ENCODE data around the gene AACS.
"Not testable (repeated sequence)": the region's sequence is repeated elsewhere in the genome, so short reads cannot be mapped to it uniquely, and the experiment has no call there.

AACS gene

GRCh38 chr12:125100551-125101434, 35.6 kb downstream of the AACS start:
- Histone ChIP-seq H3K4me1 (ENCODE audit: insufficient read depth, low read length) (no peaks in the 10 kb centered on the region), H3K9me3 (ENCODE audit: low read length) (no peaks in the 10 kb centered on the region), H3K4me3 (ENCODE audit: low read length) (no peak overlapping the region), H3K36me3 (ENCODE audit: insufficient read depth, low read length) (peaks cover 15% of the 10 kb centered on the region), H3K27me3 (ENCODE audit: insufficient read depth, low read length) (no peaks in the 10 kb centered on the region), H2AFZ (ENCODE audit: low read depth, low read length) (no peak overlapping the region)

GRCh38 chr12:125104982-125105381, 39.7 kb downstream of the AACS start:
- Histone ChIP-seq H3K27me3 (ENCODE audit: insufficient read depth, low read length) (no peaks in the 10 kb centered on the region), H3K4me1 (ENCODE audit: insufficient read depth, low read length) (no peaks in the 10 kb centered on the region), H3K9me3 (ENCODE audit: low read length) (no peaks in the 10 kb centered on the region), H3K4me3 (ENCODE audit: low read length) (no peak overlapping the region), H3K36me3 (ENCODE audit: insufficient read depth, low read length) (peaks cover 43% of the 10 kb centered on the region), H2AFZ (ENCODE audit: low read depth, low read length) (no peak overlapping the region)

GRCh38 chr12:125105600-125105999, 40.4 kb downstream of the AACS start:
- no peak overlapping the region for H2AFZ ChIP-seq (ENCODE audit: low read depth, low read length)
- H3K4me1 ChIP-seq (ENCODE audit: insufficient read depth, low read length): no peaks in the 10 kb centered on the region
- no peaks in the 10 kb centered on the region for H3K27me3 ChIP-seq (ENCODE audit: insufficient read depth, low read length)
- no peak overlapping the region for H3K4me3 ChIP-seq (ENCODE audit: low read length)
- H3K36me3 ChIP-seq (ENCODE audit: insufficient read depth, low read length): peaks cover 43% of the 10 kb centered on the region
- no peaks in the 10 kb centered on the region for H3K9me3 ChIP-seq (ENCODE audit: low read length)

GRCh38 chr12:125110641-125111360, 45.6 kb downstream of the AACS start:
- H3K36me3 ChIP-seq (ENCODE audit: insufficient read depth, low read length): peaks cover 43% of the 10 kb centered on the region

GRCh38 chr12:125111403-125111802, 46.2 kb downstream of the AACS start:
- Histone ChIP-seq H3K4me3 (ENCODE audit: low read length) (no peak overlapping the region), H3K4me1 (ENCODE audit: insufficient read depth, low read length) (no peaks in the 10 kb centered on the region), H3K27me3 (ENCODE audit: insufficient read depth, low read length) (no peaks in the 10 kb centered on the region), H3K36me3 (ENCODE audit: insufficient read depth, low read length) (peaks cover 43% of the 10 kb centered on the region), H3K9me3 (ENCODE audit: low read length) (no peaks in the 10 kb centered on the region), H2AFZ (ENCODE audit: low read depth, low read length) (no peak overlapping the region)

More at GRCh38 chr12:125110641-125111360, 45.6 kb downstream of the AACS start:
- Histone ChIP-seq H3K9me3 (ENCODE audit: low read length) (no peaks in the 10 kb centered on the region), H2AFZ (ENCODE audit: low read depth, low read length) (no peak overlapping the region), H3K27me3 (ENCODE audit: insufficient read depth, low read length) (no peaks in the 10 kb centered on the region), H3K4me1 (ENCODE audit: insufficient read depth, low read length) (no peaks in the 10 kb centered on the region), H3K4me3 (ENCODE audit: low read length) (no peak overlapping the region)

GRCh38 chr12:125112614-125113013, 47.4 kb downstream of the AACS start:
- H3K4me1 ChIP-seq (ENCODE audit: insufficient read depth, low read length); H3K4me3 ChIP-seq (ENCODE audit: low read length); H3K27me3 ChIP-seq (ENCODE audit: insufficient read depth, low read length); H2AFZ ChIP-seq (ENCODE audit: low read depth, low read length); H3K9me3 ChIP-seq (ENCODE audit: low read length): not testable (repeated sequence)
- H3K36me3 ChIP-seq (ENCODE audit: insufficient read depth, low read length): peaks cover 36% of the 10 kb centered on the region

GRCh38 chr12:125113263-125113662, 48.0 kb downstream of the AACS start:
- H3K27me3 ChIP-seq (ENCODE audit: insufficient read depth, low read length): no peaks in the 10 kb centered on the region
- H3K36me3 ChIP-seq (ENCODE audit: insufficient read depth, low read length): peaks cover 37% of the 10 kb centered on the region
- H3K9me3 ChIP-seq (ENCODE audit: low read length): no peaks in the 10 kb centered on the region
- H3K4me3 ChIP-seq (ENCODE audit: low read length): no peak overlapping the region
- H3K4me1 ChIP-seq (ENCODE audit: insufficient read depth, low read length): no peaks in the 10 kb centered on the region
- H2AFZ ChIP-seq (ENCODE audit: low read depth, low read length): no peak overlapping the region

GRCh38 chr12:125113789-125114188, 48.6 kb downstream of the AACS start:
- H2AFZ ChIP-seq (ENCODE audit: low read depth, low read length): no peak overlapping the region
- peaks cover 41% of the 10 kb centered on the region for H3K36me3 ChIP-seq (ENCODE audit: insufficient read depth, low read length)
- H3K9me3 ChIP-seq (ENCODE audit: low read length): peaks cover 4% of the 10 kb centered on the region
- H3K4me3 ChIP-seq (ENCODE audit: low read length): no peak overlapping the region
- no peaks in the 10 kb centered on the region for H3K4me1 ChIP-seq (ENCODE audit: insufficient read depth, low read length)
- no peaks in the 10 kb centered on the region for H3K27me3 ChIP-seq (ENCODE audit: insufficient read depth, low read length)

GRCh38 chr12:125114365-125115141, 49.3 kb downstream of the AACS start:
- no peak overlapping the region for H2AFZ ChIP-seq (ENCODE audit: low read depth, low read length)
- H3K27me3 ChIP-seq (ENCODE audit: insufficient read depth, low read length): no peaks in the 10 kb centered on the region
- no peaks in the 10 kb centered on the region for H3K4me1 ChIP-seq (ENCODE audit: insufficient read depth, low read length)
- no peak overlapping the region for H3K4me3 ChIP-seq (ENCODE audit: low read length)
- peaks cover 39% of the 10 kb centered on the region for H3K36me3 ChIP-seq (ENCODE audit: insufficient read depth, low read length)
- H3K9me3 ChIP-seq (ENCODE audit: low read length): peaks cover 5% of the 10 kb centered on the region

GRCh38 chr12:125120566-125120965, 55.3 kb downstream of the AACS start:
- no peak overlapping the region for H2AFZ ChIP-seq (ENCODE audit: low read depth, low read length)
- no peak overlapping the region for H3K4me3 ChIP-seq (ENCODE audit: low read length)
- H3K36me3 ChIP-seq (ENCODE audit: insufficient read depth, low read length): peaks cover 34% of the 10 kb centered on the region
- H3K4me1 ChIP-seq (ENCODE audit: insufficient read depth, low read length): no peaks in the 10 kb centered on the region
- no peaks in the 10 kb centered on the region for H3K27me3 ChIP-seq (ENCODE audit: insufficient read depth, low read length)
- H3K9me3 ChIP-seq (ENCODE audit: low read length): peaks cover 5% of the 10 kb centered on the region

- Histone ChIP-seq H2AFZ (ENCODE audit: low read depth, low read length) (no peak overlapping the region), H3K4me3 (ENCODE audit: low read length) (no peak overlapping the region), H3K9me3 (ENCODE audit: low read length) (peaks cover 5% of the 10 kb centered on the region), H3K36me3 (ENCODE audit: insufficient read depth, low read length) (peaks cover 32% of the 10 kb centered on the region), H3K4me1 (ENCODE audit: insufficient read depth, low read length) (no peaks in the 10 kb centered on the region), H3K27me3 (ENCODE audit: insufficient read depth, low read length) (no peaks in the 10 kb centered on the region)
Measured at GRCh38 chr12:125121106-125121505, 55.9 kb downstream of the AACS start.

- Histone ChIP-seq H3K27me3 (ENCODE audit: insufficient read depth, low read length) (no peaks in the 10 kb centered on the region), H3K36me3 (ENCODE audit: insufficient read depth, low read length) (peaks cover 31% of the 10 kb centered on the region), H3K9me3 (ENCODE audit: low read length) (peaks cover 5% of the 10 kb centered on the region), H3K4me3 (ENCODE audit: low read length) (no peak overlapping the region), H3K4me1 (ENCODE audit: insufficient read depth, low read length) (no peaks in the 10 kb centered on the region), H2AFZ (ENCODE audit: low read depth, low read length) (no peak overlapping the region)
Measured at GRCh38 chr12:125122668-125123067, 57.4 kb downstream of the AACS start.

Measured in neuron (in vitro differentiated cells).